ENCODE results near the gene NSMCE1.

GRCh38 chr16:27190316-27190871 lies 78.2 kb downstream of the NSMCE1 start:
- TF ChIP-seq CTCF (IDR thresholded peaks at IDR 0.05): no peak
- TF ChIP-seq EZH2 (IDR thresholded peaks at IDR 0.05; ENCODE audit: borderline replicate concordance, insufficient read depth, low read depth, low read length, poor library complexity, severe bottlenecking): no peak

Data from B cell (primary cell).